GM21619 (cell line): ENCODE data around the gene ANKHD1.

Experiments used
- ATAC-seq: cut with Tn5 transposase; IDR thresholded peaks from one replicate; pipeline ENCODE4 v1.9.1; 2021; ENCODE audit not compliant: unreplicated experiment

Gene ANKHD1, protein sequence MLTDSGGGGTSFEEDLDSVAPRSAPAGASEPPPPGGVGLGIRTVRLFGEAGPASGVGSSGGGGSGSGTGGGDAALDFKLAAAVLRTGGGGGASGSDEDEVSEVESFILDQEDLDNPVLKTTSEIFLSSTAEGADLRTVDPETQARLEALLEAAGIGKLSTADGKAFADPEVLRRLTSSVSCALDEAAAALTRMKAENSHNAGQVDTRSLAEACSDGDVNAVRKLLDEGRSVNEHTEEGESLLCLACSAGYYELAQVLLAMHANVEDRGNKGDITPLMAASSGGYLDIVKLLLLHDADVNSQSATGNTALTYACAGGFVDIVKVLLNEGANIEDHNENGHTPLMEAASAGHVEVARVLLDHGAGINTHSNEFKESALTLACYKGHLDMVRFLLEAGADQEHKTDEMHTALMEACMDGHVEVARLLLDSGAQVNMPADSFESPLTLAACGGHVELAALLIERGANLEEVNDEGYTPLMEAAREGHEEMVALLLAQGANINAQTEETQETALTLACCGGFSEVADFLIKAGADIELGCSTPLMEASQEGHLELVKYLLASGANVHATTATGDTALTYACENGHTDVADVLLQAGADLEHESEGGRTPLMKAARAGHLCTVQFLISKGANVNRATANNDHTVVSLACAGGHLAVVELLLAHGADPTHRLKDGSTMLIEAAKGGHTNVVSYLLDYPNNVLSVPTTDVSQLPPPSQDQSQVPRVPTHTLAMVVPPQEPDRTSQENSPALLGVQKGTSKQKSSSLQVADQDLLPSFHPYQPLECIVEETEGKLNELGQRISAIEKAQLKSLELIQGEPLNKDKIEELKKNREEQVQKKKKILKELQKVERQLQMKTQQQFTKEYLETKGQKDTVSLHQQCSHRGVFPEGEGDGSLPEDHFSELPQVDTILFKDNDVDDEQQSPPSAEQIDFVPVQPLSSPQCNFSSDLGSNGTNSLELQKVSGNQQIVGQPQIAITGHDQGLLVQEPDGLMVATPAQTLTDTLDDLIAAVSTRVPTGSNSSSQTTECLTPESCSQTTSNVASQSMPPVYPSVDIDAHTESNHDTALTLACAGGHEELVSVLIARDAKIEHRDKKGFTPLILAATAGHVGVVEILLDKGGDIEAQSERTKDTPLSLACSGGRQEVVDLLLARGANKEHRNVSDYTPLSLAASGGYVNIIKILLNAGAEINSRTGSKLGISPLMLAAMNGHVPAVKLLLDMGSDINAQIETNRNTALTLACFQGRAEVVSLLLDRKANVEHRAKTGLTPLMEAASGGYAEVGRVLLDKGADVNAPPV (N-terminal part only)

DNA sequence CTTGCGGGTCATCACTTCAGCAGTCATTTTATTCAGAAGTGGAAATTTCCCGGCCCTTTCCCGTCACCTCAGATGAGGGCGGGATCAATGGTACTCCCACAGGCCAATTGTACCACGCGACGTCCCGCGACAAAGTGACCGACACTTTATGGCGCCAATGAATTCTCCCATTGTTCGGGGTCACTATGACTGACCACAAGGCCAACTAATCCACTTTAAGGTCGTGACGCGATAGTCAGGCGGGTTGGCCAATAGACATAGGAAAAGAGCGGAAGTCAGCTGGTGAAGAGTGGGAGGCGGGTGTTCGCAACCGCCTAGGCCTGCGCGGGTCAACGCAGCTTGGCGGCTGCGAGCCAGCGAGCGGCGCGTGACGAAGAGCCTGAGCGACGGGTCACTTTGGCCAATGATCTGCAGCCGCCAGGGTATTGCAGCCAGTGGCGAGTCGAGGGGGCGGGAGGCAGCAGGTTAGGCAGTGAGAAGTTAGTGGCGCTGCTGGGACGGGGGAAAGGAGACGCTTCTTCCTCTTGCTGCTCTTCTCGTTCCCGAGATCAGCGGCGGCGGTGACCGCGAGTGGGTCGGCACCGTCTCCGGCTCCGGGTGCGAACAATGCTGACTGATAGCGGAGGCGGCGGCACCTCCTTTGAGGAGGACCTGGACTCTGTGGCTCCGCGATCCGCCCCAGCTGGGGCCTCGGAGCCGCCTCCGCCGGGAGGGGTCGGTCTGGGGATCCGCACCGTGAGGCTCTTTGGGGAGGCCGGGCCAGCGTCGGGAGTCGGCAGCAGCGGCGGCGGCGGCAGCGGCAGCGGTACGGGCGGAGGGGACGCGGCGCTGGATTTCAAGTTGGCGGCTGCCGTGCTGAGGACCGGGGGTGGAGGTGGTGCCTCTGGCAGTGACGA lies at the start of gene ANKHD1:
ANKHD1 (plus strand) TSS at position 472 of the 896 bp plus-strand sequence; CDS start at position 607, 135 bp downstream.
- ATAC-seq = peak; percentile 85

DNA sequence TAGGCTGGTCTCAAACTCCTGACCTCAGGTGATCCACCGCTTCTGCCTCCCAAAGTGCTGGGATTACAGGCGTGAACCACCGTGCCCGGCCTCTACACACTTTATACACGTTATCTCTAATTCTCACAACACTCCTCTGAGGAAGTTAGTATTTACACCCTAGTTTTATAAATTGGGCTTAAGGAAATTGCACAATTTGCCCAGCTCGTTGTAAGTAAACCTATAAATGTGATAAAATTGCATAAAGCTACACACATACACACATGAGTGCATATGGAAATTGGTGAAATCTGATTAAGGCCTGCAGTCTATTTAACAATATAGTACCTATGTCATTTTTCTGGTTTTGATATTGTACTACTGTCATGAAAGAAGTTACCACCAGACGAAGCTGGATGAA lies 46.1 kb upstream of the ANKHD1 start:
- no peak for ATAC-seq

DNA sequence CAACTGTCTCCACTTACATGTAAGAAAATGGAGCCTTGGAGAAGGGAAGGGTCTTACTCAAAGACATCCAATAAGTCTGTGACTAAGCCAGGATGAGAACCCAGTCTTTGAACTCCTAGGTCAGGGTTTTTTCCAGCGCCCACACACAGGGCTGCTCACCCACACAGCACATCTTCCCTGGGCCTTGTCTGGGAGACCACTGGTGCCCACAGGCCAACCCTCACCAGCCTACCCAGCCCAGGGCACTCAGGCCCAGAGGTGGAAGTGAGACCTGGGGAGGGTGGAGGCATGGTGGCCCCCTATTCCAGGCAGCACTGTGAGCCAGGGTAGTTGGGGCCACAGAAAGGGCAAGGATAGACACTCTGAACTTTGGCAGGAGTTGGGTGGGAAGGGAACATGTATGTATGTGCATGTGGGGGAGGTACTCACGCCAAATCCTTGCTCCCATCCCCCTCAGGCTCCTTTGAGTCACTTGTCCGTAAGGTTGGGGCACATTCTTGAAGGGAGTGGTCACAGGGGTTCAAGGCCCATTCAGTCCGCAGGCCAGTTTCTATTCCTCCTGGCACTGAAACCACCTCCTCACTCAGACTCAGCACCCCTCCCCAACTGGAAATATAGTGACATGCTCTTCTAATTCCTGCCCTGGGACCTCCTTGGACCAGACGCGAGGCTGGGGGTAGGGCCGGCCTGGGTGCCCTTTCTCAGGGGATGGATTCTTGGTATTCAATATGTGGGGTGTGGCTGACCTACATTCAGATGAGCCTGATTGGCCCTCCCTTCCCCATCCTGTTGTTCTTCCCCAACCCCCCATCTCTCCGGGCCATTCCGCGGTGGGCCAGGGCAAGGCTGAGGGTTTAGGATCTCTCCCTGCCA lies 44.5 kb upstream of the ANKHD1 start:
- peak; percentile 9 for ATAC-seq

DNA sequence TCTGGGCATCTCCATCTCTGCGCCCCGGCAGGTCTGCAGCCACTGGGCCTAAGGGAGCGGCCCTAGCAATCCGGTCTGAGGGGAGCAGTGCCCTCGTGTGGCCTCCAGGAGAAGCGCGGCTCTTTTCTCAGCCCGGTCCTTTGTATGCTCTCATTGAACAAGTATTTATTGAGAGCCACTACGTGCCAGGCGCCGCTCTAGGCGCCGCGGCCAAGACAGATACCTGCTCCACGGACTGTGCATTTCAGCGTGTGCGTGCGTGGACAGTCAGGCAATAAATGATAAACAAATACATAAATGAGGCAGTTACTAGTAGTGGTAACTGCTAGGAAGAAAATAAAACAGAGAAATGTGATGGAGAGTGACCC lies 43.9 kb upstream of the ANKHD1 start:
- peak; percentile 94 for ATAC-seq

DNA sequence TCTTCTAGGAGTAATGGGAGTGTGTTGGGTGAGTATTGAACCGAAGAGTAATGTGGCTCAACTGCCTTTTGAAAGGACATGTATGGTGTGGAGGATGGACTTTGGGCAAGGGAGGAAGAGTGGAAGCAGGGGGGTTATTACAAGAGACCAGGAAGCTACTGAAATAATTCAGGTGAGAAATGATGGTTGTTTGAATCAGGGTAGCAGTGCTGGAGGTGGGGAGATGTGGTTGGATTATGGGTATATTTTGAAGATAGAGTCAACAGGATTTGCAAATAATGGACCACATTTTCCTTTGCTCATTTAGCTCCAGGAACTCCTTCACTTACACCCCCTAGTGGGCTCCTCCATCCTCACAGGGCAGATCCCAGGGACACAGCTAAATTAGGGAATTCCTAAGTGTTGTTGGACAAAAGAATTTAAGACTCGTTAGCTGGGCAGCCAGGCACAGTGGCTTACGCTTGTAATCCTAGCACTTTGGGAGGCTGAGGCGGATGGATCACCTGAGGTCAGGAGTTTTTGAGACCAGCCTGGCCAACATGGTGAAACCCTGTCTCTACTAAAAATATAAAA lies 42.8 kb upstream of the ANKHD1 start:
- ATAC-seq = no peak

DNA sequence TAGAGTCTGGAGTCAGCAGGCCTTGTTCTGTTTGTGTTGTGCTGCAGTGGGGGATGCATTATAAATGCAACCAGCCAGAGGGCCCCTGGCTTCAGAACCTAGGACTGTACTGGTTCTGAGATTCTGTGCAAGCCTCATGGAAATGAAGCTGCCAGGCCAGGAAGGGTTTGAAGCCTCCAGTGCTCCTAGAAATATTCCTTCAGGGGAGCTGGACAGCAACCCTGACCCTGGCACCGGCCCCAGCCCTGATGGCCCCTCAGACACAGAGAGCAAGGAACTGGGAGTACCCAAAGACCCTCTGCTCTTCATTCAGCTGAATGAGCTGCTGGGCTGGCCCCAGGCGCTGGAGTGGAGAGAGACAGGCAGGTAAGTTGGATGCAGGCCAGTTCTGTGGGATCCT lies 41.5 kb upstream of the ANKHD1 start, which contains the start of gene SLC4A9:
SLC4A9 (plus strand) TSS at position 94 of the 400 bp plus-strand sequence; CDS start at position 137, 43 bp downstream.
- ATAC-seq = no peak

DNA sequence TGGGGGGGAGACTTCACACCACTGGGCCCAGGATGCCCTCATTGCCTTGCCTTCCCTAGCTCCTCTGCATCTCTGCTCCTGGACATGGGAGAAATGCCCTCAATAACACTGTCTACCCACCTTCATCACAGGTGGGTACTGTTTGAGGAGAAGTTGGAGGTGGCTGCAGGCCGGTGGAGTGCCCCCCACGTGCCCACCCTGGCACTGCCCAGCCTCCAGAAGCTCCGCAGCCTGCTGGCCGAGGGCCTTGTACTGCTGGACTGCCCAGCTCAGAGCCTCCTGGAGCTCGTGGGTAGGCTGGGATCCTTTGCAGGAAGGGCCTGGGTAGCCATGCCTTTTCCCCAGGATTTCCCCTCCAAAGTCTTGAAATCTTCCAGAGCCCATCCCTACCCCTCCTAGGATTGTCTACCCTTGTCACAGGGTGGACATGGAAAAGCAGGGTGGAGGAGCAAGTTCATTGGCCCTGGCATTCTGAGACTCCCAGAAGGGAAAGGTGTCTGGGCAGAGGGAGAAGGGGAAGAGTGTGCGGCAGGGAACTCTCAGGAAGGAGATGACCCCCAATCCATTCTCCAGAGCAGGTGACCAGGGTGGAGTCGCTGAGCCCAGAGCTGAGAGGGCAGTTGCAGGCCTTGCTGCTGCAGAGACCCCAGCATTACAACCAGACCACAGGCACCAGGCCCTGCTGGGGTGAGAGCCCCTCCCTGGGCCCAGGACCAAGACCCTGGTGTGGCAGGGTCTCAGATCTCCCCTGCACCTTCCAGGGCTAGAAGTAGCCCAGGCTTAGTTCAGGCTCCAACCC lies 40.8 kb upstream of the ANKHD1 start:
- ATAC-seq = no peak

DNA sequence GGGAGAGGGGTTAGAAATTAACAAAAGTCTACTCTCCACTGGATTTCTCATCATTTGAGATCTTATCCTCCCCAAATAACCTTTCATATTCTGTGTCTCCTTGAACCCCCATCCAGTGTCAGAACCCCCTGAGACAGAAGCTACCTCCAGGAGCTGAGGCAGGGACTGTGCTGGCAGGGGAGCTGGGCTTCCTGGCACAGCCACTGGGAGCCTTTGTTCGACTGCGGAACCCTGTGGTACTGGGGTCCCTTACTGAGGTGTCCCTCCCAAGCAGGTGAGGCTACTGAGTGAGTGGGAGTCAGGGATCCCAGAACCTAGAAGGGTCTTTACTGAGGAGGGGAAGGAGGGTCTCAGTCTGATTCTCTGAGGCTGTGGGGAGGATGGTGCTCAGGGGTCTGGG lies 39.7 kb upstream of the ANKHD1 start:
- no peak for ATAC-seq

DNA sequence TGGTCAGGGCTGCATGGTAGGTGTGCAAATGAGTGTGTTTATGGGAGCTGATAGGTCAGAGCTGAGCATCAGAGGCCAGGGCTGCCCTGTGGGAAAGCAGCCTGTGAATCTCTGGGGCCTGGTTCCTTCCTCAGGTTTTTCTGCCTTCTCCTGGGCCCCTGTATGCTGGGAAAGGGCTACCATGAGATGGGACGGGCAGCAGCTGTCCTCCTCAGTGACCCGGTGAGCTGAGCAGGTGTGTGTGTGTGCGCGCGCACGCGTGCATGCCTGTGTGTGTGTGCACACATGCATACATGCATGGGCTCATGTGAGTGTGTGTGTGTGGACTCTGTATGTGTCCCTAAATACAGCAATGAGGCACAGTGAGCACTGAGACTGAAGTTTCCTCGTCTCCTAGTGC lies 39.3 kb upstream of the ANKHD1 start:
- no peak for ATAC-seq

DNA sequence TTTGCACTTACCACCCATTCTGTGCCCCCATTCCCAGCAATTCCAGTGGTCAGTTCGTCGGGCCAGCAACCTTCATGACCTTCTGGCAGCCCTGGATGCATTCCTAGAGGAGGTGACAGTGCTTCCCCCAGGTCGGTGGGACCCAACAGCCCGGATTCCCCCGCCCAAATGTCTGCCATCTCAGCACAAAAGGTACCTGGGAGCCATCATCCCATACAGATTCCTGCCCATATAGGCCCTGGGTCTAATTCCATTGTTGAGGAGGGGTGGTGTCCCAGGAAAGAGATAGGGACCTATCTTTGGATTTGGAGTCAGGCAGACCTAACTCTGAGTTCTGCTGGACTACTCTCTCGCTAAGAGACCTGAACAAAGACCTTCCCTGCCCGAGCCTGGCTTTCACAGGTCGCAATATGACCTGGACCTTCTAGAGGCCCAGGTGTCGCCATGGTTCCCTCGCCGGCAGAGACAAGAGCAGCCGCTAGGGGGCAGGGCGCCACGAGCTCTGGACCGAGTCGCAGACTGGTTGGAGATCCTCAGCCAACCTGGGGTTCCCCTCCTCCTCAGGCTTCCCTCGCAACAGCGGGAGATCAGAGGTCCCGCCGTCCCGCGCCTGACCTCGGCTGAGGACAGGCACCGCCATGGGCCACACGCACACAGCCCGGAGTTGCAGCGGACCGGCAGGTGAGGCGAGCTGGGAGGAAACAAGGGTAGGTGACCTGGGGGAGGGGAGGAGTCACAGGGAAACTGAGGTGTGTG lies 38.6 kb upstream of the ANKHD1 start:
- ATAC-seq = peak; percentile 87

DNA sequence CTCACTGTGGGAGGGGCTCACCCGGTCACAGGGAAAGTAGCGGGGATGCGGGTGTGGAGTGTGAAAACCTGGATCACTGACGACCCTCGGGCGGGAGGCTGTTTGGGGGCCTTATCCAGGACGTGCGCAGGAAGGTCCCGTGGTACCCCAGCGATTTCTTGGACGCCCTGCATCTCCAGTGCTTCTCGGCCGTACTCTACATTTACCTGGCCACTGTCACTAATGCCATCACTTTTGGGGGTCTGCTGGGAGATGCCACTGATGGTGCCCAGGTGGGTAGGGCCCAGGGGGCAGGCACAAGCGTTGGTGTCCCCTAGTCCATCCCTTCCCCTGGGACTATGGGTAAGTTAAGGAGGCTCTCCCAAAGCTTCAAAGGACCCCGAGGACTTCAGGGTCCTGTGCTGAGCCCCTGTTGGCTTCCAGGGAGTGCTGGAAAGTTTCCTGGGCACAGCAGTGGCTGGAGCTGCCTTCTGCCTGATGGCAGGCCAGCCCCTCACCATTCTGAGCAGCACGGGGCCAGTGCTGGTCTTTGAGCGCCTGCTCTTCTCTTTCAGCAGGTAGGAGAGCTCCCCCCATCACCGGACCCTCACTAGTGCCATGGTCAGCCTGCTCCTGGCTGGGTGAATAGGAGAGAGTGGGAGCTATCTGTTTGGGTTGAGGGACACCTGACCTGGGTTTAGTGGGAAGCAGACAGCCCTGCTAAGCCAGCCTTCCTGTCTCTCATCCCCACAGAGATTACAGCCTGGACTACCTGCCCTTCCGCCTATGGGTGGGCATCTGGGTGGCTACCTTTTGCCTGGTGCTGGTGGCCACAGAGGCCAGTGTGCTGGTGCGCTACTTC lies 37.8 kb upstream of the ANKHD1 start:
- no peak for ATAC-seq

DNA sequence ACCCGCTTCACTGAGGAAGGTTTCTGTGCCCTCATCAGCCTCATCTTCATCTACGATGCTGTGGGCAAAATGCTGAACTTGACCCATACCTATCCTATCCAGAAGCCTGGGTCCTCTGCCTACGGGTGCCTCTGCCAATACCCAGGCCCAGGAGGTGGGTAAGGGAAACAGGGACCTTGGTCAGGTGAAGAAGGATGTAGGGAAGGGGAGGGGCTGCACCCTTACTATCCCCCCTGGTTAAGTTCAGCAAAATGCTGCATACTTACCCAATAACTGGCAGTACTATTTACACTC lies 37.2 kb upstream of the ANKHD1 start:
- ATAC-seq = no peak

DNA sequence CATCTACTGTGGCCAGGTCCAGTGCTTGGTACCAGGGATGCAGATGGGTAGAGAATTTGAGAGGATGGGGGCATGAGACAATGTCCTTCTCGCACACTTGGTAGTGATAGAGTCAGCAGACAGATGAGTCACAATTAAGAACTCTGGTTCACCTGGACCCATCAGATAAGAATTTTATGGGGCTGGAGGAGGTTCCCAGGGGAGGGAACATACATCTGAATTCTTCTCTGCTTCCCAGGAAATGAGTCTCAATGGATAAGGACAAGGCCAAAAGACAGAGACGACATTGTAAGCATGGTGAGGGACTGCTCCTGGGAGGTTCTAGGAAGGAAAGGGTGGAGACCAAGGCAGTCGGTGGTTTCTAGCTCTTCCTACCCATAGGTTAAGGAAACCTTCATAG lies 36.4 kb upstream of the ANKHD1 start:
- no peak for ATAC-seq

DNA sequence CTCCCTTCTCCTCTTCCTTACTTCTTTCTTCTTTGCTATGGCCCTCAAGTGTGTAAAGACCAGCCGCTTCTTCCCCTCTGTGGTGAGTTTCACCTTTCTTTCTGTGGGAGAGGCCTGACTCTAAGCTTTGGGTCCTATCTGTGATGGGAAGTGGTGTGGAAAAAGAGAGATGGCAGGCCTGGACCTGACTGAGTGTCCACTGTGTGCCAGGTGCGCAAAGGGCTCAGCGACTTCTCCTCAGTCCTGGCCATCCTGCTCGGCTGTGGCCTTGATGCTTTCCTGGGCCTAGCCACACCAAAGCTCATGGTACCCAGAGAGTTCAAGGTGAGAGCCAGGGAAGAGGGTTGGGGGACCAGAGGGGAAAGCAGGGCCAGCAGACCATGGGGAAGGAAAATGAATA lies 35.7 kb upstream of the ANKHD1 start:
- no peak for ATAC-seq

DNA sequence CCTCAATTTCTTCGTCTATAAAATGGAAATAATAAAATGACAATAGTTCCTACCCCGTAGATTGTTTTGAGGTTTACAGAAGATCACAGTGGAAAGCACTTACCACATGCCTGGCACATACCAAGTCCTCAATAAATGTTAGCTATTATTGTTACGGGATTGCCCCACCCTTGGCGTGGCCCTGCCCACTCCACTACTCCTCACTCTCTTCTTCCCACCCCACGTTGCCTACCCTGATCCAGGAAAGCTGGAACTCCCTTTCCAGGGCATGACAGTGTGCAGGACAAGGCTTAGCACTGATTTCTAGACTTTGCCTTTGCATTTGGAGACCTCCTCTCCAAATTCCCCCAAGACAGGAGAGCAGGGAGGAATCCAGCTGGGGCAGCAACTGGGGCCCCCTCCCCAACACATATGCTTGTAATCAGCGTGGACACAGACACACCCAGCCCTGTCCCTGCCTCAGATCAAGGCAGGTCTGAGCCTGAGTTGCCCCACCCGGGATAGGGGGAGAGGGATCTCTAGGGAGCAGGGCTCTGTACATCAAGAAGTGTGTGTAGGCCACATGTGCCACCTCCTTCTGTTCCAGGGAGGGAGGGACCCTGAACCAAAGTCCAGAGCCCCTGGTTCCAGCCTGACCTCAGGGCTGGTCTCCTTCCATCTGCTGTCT lies 34.9 kb upstream of the ANKHD1 start:
- ATAC-seq = no peak
